HL-60/S4 treated with phorbol 12-myristate 13-acetate at 8.2 ng/mL for 4 days and 3 days (cell line): ENCODE data around the gene CHEK2.
"Not testable (repeated sequence)": the region's sequence is repeated elsewhere in the genome, so short reads cannot be mapped to it uniquely, and the experiment has no call there.

Source experiments
- in situ Hi-C: fragments of 300-500 bp; cut with MboI; formaldehyde crosslinking; loops from 2 replicates; pipeline ENCODE4 v1.15.0; 2022; ENCODE audit warnings: low sequenced_read_pairs

CHEK2 gene

DNA sequence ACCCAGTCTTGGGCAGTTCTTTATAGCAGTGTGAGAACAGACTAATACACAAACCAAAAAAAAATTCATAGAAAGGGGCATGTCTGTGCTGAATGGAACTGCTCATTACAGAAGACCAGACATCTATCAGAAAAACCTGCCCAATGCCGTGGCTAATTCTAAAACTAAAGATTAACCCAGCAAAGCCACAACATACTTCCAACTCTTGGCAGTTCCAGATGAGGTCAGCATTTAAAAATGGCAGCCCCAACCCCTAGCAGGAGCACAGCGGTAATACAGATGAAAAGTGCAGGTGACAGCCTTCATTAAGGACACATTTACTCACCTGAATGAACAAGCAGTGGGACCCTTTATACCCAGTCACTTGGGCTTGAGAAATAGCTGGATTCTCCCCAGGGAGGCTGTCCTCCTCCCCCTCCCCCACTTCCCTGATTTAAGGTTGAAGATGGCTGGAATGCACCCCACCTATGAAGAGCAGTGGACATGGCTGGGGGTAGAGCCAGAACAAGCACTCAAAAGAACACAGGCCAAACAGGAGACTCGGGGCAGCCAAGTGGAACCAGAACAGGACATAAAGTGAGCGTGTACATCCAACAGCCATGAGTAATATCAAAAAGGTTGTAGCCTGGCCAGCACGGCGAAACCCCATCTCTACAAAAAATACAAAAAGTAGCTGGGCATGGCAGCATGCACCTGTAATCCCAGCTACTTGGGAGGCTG lies 48.4 kb downstream of the CHEK2 start:
- in situ Hi-C loops = not testable (repeated sequence)

DNA sequence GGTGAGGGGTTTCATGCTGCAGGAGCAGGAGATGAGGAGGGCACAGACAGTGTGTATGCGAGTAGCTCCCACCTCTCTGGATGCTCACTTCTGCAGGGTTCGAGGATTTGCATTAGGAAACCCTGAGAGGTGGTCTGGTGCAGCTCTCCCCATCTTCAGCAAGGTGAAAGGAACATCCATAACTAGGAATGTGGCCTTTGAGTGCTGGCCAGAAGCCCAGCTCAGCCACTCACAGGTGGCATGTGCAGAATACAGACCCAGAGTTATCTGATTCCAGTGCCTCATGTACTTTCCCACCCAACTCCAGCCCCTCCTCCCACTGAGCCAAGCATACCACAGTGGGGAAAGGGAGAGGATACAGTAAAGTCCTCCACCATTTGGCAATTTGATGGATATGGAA lies 51.8 kb downstream of the CHEK2 start:
- in situ Hi-C loops = not testable (repeated sequence)

DNA sequence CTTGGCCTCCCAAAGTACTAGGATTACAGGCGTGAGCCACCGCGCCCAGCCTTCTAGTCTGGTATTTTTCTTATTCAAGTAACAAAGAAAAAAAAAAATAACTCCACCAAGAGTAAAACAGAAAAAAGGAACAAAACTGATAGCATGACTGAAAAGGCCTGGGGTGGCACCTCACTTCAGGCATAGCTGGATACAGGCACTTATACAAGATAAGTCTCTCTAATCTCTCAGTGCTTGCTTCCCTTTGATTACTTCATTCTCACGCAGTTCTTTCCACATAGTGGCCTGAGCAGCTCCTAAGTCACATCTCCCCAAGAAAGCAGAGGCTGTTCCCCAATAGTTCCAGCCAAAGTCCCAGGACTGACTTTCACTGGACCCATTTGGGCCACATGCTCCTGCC lies 58.7 kb downstream of the CHEK2 start:
- in situ Hi-C loops = not testable (repeated sequence)

DNA sequence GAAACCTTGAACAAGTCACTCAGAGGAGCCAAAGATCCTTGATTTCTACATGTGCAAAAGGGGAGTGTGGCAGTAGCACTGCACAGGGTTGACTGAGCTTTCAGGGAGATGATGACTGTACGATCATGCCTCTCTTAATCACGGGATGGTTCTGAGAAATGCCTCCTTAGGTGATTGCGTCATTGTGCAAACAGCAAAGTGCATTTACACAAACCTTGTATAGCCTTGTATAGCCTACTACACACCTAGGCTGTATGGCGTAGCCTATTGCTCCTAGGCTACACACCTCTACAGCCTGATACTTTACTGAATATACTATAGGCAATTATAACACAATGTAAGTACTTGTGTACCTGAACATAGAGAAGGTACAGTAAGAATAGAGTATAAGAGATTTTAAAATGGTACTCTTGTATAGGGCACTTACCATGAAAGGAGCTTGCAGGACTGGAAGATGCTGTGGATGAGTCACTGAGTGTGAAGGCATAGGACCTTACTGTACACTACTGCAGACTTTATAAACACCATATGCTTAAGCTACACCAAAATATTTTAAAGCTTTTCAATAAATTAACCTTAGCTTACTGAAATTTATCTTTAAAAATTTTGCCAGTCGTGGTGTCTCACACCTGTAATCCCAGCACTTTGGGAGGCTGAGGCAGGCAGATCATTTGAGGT lies 60.7 kb downstream of the CHEK2 start:
- in situ Hi-C loops = not testable (repeated sequence)

GRCh38 chr22:28679611-28680287 lies 61.9 kb downstream of the CHEK2 start, which contains the start of gene TTC28:
Gene TTC28 (minus strand): TSS chr22:28679840. CDS start chr22:28679723, 117 bp downstream.
- in situ Hi-C loops = not testable (repeated sequence)

DNA sequence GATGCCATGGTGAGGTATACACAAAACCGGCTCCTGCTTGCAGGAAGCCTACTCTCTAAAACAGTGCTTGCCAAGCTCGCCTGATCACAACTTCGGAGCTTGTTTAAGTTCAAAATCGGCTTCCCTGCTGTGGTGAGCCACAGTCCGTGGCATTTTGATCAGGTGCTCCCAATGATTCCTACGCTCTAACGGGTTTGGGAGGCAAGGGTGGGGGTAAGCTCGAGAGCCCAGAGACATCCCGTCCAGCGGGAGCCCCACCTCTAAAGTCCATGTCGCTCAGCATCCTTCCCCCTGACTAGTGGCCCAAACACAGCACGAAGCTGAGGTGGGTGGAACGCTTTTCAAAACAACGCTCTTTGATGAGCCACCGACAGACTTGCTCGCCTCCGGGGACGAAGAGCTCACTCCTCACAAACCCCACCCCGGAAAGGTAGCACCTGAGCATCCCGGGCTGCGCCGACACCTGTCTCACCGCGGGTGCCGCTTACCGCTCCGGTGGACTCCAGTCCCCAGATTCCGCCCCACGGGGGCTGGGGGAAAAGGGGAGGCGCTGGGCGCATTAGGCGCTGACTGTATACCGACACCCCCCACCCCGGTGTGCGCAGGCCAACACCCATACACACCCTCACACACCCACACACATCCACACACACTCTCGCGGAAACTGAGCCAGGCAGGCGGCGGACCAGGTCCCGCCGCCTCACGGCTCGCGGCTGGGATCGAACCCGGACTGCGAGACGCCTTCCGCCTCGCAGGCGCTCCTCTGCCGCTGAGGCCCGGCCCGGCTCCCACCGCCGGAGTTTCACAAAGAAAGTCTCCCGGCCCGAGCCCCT lies 62.6 kb downstream of the CHEK2 start:
- in situ Hi-C loops = not testable (repeated sequence)

GRCh38 chr22:28678170-28678569 lies 63.5 kb downstream of the CHEK2 start:
- in situ Hi-C loops = not testable (repeated sequence)

GRCh38 chr22:28674121-28674563 lies 67.5 kb downstream of the CHEK2 start:
- in situ Hi-C loops = no loop called here

GRCh38 chr22:28670756-28671155 lies 70.9 kb downstream of the CHEK2 start:
- in situ Hi-C loops = no loop called here

DNA sequence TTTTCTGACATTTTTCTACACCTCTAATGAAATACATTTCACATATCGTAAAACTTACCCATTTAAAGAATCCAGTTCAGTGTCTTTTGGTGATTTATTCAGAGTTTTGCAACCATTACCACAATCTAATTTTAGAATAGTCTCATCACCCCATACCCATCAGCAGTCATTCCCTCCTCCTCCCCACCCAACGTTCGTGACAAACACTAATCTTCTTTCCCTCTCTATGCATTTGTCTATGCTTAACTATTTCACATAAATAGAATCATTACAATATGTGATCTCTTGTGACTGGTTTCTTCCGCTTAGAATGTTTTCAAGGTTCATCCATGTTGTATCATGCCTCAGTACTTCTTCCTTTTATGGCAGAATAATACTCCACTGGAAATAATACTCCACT lies 71.5 kb downstream of the CHEK2 start:
- in situ Hi-C loops = no loop called here

GRCh38 chr22:28669387-28669786 lies 72.2 kb downstream of the CHEK2 start:
- in situ Hi-C loops = no loop called here

- in situ Hi-C loops = not testable (repeated sequence)
Measured at GRCh38 chr22:28663569-28663942, 78.1 kb downstream of the CHEK2 start.

GRCh38 chr22:28658448-28658847 lies 83.2 kb downstream of the CHEK2 start:
- in situ Hi-C loops = no loop called here

DNA sequence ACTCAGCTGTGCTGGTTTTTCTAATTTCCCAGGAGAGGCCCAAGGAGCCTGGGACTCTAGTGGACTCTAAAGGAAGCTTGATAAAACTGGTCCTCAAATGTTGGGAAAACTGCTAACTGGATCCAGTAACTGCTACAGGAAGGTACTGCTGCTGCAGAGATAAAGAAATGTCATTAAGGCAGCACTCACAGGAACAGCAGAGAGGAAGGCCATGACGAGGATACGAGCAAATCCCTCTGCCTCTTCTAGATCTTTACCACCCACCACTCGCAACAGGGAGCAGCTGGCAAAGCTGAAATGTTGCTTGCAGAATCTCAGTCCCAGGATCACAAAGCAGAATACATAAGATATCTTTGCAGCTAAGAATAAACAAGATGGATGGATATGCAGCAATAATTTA lies 85.4 kb downstream of the CHEK2 start:
- in situ Hi-C loops = no loop called here

- in situ Hi-C loops = no loop called here
Measured at GRCh38 chr22:28650463-28650862, 91.2 kb downstream of the CHEK2 start.

DNA sequence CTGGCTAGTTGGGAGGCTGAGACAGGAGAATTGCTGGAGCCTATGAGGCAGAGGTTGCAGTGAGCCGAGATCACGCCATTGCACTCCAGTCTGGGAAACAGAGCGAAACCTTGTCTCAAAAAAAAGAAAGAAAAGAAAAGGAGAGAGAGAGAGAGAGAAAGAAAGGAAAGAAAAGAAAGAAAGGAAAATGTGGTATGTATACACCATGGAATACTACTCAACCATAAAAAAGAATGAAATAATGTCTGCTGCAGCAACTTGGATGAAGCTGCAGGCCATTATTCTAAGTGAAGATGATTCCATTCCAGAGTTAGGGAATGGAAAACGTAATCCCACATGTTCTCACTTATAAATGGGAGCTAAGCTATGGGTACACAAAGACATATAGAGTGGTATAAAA lies 92.8 kb downstream of the CHEK2 start:
- in situ Hi-C loops = no loop called here

DNA sequence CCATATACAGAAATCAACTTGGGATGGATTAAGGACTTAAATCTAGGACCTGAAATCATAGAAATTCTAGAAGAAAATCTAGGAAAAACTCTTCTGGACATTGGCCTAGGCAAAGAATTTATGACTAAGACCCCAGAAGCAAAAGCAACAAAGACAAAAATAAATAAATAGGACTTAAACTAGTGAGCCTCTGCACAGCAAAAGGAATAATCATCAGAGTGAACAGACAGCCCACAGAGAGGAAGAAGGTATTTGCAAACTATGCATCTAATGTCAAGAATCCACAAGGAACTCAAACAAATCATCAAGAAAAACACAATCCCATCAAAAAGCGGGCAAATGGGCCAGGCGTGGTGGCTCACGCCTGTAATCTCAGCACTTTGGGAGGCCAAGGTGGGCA lies 94.4 kb downstream of the CHEK2 start:
- in situ Hi-C loops = no loop called here

- in situ Hi-C loops = no loop called here
Measured at GRCh38 chr22:28639321-28639720, 102.3 kb downstream of the CHEK2 start.
